ENCODE data around the gene ENOX2. TPM values are rescaled to one million over a fixed set of nuclear protein-coding genes. Genes with fewer than 3 reads are reported as not detected.

Gene ENOX2
- total RNA-seq, 3 donors from 2014 or later = 11.5 to 20.3 (median 15.2) TPM

DNA sequence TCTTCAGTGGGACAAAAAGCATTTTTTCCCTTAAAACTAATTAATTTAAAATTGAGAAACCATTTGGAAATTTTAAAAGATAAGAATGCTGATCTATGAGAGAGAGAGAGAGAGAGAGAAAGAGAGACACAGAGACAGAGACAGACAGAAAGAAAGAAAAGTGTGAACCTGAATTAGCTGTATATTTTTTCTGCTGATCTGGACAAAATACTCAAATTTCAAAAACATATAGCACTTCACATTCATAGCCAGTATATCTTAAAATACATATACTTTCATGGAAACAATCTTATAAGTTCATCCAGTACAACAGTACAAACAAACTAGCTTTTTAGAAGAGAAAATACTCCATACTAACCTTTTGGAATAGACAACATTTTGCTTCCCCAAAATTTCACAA is 18.4 kb downstream of the ENOX2 start:
- H3K36me3 ChIP-seq = no peaks in the 10 kb centered on the region
- H3K9me3 ChIP-seq = no peaks in the 10 kb centered on the region
- TF ChIP-seq POLR2A (IDR thresholded peaks at IDR 0.05) (no peak), POLR2AphosphoS5 (IDR thresholded peaks at IDR 0.05) (no peak)
- TF ChIP-seq, protein P1, sequence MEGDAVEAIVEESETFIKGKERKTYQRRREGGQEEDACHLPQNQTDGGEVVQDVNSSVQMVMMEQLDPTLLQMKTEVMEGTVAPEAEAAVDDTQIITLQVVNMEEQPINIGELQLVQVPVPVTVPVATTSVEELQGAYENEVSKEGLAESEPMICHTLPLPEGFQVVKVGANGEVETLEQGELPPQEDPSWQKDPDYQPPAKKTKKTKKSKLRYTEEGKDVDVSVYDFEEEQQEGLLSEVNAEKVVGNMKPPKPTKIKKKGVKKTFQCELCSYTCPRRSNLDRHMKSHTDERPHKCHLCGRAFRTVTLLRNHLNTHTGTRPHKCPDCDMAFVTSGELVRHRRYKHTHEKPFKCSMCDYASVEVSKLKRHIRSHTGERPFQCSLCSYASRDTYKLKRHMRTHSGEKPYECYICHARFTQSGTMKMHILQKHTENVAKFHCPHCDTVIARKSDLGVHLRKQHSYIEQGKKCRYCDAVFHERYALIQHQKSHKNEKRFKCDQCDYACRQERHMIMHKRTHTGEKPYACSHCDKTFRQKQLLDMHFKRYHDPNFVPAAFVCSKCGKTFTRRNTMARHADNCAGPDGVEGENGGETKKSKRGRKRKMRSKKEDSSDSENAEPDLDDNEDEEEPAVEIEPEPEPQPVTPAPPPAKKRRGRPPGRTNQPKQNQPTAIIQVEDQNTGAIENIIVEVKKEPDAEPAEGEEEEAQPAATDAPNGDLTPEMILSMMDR (IDR thresholded peaks at IDR 0.05) = no peak
- H3K27ac ChIP-seq = no peak overlapping the region
- intact Hi-C loops (cut with DNase I; ENCODE audit: low total_unique reads) = no loop called here
- peaks cover 0 to 21% of the 10 kb centered on the region in 2 donors for H3K27me3 ChIP-seq
- no peak for DNase-seq (ENCODE audit: low spot score in 2 of 2)
- H3K4me1 ChIP-seq = no peaks in the 10 kb centered on the region
- no peak overlapping the region for H3K4me3 ChIP-seq

DNA sequence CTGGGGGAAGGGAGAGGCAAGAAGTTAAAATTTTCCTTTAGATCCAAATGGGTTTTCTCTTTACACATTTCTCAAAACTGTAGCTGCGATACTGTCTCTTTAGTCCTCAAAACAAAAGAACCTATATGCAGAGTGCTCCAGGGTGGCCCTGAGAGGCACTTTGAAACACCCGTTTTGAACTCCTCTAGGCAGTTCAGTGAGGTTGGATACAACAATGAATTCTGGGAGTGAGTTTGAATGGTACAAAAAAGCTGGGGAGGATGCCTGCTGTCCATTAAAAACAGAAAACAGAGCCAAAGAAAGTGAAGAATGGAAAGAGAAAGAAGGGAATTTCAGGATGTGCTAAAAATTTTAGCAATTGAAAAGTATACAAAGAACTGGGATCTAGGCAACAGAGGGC is 23.1 kb downstream of the ENOX2 start:
- Histone ChIP-seq H3K27ac (no peak overlapping the region), H3K27me3 (peaks cover 0 to 4% of the 10 kb centered on the region in 2 donors), H3K4me3 (no peak overlapping the region), H3K36me3 (no peaks in the 10 kb centered on the region), H3K4me1 (no peaks in the 10 kb centered on the region), H3K9me3 (peaks cover 0 to 3% of the 10 kb centered on the region in 2 donors)
- intact Hi-C loops (cut with DNase I; ENCODE audit: low total_unique reads) = no loop called here
- DNase-seq (ENCODE audit: low spot score in 2 of 2) = no peak
- TF ChIP-seq POLR2A (IDR thresholded peaks at IDR 0.05) (no peak), POLR2AphosphoS5 (IDR thresholded peaks at IDR 0.05) (no peak)
- TF ChIP-seq, protein P1 (IDR thresholded peaks at IDR 0.05) = no peak

DNA sequence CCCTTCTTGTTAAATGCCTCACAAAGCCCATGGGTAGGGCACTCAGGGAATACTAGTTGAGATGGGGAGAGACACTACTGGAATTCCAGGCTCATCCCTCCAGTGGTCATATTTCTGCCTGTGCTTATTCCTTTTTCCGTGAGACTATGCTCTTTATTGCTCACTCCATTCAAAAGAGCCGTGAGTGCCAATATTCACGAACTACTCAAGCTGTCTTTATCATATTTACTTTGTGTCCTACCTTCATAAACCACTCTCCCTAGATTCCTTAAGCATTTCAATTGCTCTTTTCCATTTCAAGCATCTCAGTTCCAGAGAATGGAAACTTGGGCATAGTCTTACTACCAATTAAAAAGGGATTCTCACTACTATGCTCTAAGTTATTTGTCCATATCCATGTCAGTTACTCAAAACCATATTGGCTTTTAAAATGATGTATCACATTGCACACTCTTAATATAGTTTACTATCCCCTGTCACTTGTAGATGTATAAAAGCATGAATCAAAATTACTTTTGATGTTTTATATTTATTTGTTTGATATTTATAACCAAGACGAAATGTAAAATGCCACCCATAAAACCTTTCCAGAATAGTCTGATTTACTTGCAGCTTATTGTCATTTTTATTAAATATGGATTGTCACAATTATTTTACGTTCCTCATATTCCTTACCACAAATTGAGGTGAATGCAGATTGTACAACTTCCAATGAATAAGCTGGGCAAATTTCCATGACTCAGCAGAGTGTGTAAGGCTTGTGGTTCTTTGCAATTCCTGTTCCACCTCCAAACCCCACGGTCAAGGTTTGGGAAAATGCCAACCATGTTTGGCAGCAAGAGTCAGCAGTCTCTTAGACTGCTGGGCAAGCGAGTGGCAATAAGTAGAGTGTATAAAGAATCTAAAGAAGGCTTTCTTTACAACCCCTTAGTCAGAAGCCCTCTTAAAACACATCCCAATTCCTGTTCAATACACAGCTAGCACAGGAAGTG is 24.4 kb downstream of the ENOX2 start:
- H3K36me3 ChIP-seq = no peaks in the 10 kb centered on the region
- H3K27me3 ChIP-seq = peaks cover 0 to 4% of the 10 kb centered on the region in 2 donors
- H3K9me3 ChIP-seq = peaks cover 0 to 3% of the 10 kb centered on the region in 2 donors
- no peaks in the 10 kb centered on the region for H3K4me1 ChIP-seq
- H3K27ac ChIP-seq = no peak overlapping the region
- intact Hi-C loops (cut with DNase I; ENCODE audit: low total_unique reads) = no loop called here
- peak; percentile 41 to 44 for DNase-seq (ENCODE audit: low spot score in 2 of 2)
- no peak overlapping the region for H3K4me3 ChIP-seq
- TF ChIP-seq POLR2AphosphoS5 (IDR thresholded peaks at IDR 0.05) (no peak), POLR2A (IDR thresholded peaks at IDR 0.05) (no peak)
- TF ChIP-seq, protein P1 (IDR thresholded peaks at IDR 0.05) = no peak

DNA sequence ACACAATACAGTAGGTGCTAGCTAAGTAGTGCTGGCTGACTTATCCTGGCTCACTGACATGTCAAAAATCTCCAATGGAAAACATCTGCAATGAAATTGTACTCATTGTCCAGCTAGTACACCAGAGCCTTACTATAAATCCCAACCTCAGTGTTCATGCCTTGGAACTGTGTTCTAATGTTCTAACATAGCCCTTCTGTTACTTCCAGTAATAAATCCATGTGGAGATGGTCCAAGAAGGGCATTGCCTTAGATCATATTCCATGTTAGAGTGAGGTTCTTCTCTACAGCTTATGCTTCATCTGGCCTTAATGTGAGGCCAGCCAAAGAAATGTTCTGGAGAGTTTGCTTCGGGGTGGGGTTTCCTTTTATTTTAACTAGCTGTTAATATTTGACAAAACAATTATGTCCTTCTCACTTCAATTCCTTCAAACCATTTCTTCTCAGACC is 25.1 kb downstream of the ENOX2 start:
- Histone ChIP-seq H3K27me3 (peaks cover 0 to 4% of the 10 kb centered on the region in 2 donors), H3K9me3 (peaks cover 0 to 3% of the 10 kb centered on the region in 2 donors), H3K36me3 (no peaks in the 10 kb centered on the region), H3K4me3 (no peak overlapping the region), H3K27ac (no peak overlapping the region), H3K4me1 (no peaks in the 10 kb centered on the region)
- intact Hi-C loops (cut with DNase I; ENCODE audit: low total_unique reads) = no loop called here
- no peak for TF ChIP-seq POLR2AphosphoS5 (IDR thresholded peaks at IDR 0.05)
- TF ChIP-seq, protein P1 (IDR thresholded peaks at IDR 0.05) = no peak
- no peak for TF ChIP-seq POLR2A (IDR thresholded peaks at IDR 0.05)
- DNase-seq (ENCODE audit: low spot score in 2 of 2) = no peak

DNA sequence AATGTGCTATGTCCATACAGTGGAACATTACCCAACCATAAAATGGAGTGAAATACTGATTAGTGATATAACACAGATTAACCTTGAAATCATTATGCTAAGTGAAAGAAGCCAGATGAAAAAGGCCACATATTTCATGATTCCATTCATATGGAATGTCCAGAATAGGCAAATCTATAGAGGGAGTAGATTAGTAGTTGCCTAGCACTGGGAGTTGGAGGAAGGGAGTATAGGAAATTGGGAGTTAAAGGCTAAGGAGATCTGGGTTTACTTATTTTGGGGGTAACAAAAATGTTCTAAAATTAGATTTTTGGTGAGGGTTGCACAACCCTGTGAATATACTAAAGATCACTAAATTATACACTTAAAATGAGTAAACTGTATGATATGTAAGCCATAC is 26.8 kb downstream of the ENOX2 start:
- H3K27me3 ChIP-seq = no peaks in the 10 kb centered on the region
- DNase-seq (ENCODE audit: low spot score in 2 of 2) = no peak
- intact Hi-C loops (cut with DNase I; ENCODE audit: low total_unique reads) = no loop called here
- H3K4me1 ChIP-seq = no peaks in the 10 kb centered on the region
- no peaks in the 10 kb centered on the region for H3K36me3 ChIP-seq
- H3K27ac ChIP-seq = no peak overlapping the region
- H3K4me3 ChIP-seq = no peak overlapping the region
- peaks cover 0 to 3% of the 10 kb centered on the region in 2 donors for H3K9me3 ChIP-seq
- TF ChIP-seq POLR2A (IDR thresholded peaks at IDR 0.05) (no peak), POLR2AphosphoS5 (IDR thresholded peaks at IDR 0.05) (no peak)
- TF ChIP-seq, protein P1 (IDR thresholded peaks at IDR 0.05) = no peak
